GM13977 (cell line): Measurements from ENCODE around the gene PRICKLE2.

ENCODE experiments used
- DNase-seq: peaks from one replicate; pipeline ENCODE4 v3.0.0; 2012; ENCODE audit warnings: low spot score
- CTCF ChIP-seq: IDR thresholded peaks from 2 replicates; pipeline ENCODE4 v1.5.1; 2012; ENCODE audit warnings: mild to moderate bottlenecking, control low read depth; ENCODE audit not compliant: insufficient read depth; ENCODE audit errors: extremely low read depth, missing control alignments
- in situ Hi-C: fragments of 300-500 bp; cut with MboI; formaldehyde crosslinking; loops from one replicate; pipeline ENCODE4 v1.12.0; 2022; ENCODE audit warnings: low sequenced_read_pairs, low pct_unique_long_range_greater_than_20kb, mixed read lengths, inconsistent platforms; ENCODE audit not compliant: unreplicated experiment

Gene PRICKLE2

GRCh38 chr3:64207289-64208080, 17.8 kb downstream of the PRICKLE2 start:
- TF ChIP-seq CTCF, result no peak
- in situ Hi-C loops, result no loop called here
- no peak for DNase-seq

GRCh38 chr3:64203969-64204908, 21.0 kb downstream of the PRICKLE2 start:
- no peak for DNase-seq
- in situ Hi-C loops, result no loop called here
- no peak for TF ChIP-seq CTCF

- DNase-seq, result no peak
- no peak for TF ChIP-seq CTCF
- in situ Hi-C loops, result no loop called here
Measured at GRCh38 chr3:64203216-64203615, 22.1 kb downstream of the PRICKLE2 start.

GRCh38 chr3:64199932-64200331, 25.3 kb downstream of the PRICKLE2 start:
- DNase-seq, result no peak
- in situ Hi-C loops, result no loop called here
- no peak for TF ChIP-seq CTCF

GRCh38 chr3:64196236-64196929, 28.9 kb downstream of the PRICKLE2 start:
- no peak for TF ChIP-seq CTCF
- in situ Hi-C loops, result no loop called here
- DNase-seq, result no peak

- in situ Hi-C loops, result no loop called here
- TF ChIP-seq CTCF, result no peak
- no peak for DNase-seq
Measured at GRCh38 chr3:64195789-64196188, 29.5 kb downstream of the PRICKLE2 start.
